D341Med (cell line): ENCODE measurements around the gene ELOVL6.
"Not testable (repeated sequence)": the region's sequence is repeated elsewhere in the genome, so short reads cannot be mapped to it uniquely, and the experiment has no call there.

Source experiments
- DNase-seq: peaks from one replicate; pipeline ENCODE4 v3.0.0; 2012; ENCODE audit warnings: low spot score

ELOVL6 gene

GRCh38 chr4:110124711-110125110 lies 73.7 kb downstream of the ELOVL6 start:
- no peak for DNase-seq

GRCh38 chr4:110122201-110122600 lies 76.2 kb downstream of the ELOVL6 start:
- DNase-seq, result no peak

- no peak for DNase-seq
Measured at GRCh38 chr4:110120506-110120905, 77.9 kb downstream of the ELOVL6 start.

- no peak for DNase-seq
Measured at GRCh38 chr4:110119880-110120279, 78.5 kb downstream of the ELOVL6 start.

GRCh38 chr4:110119337-110119736 lies 79.1 kb downstream of the ELOVL6 start:
- no peak for DNase-seq

- DNase-seq, result no peak
Measured at GRCh38 chr4:110112056-110112455, 86.4 kb downstream of the ELOVL6 start.

- DNase-seq, result no peak
Measured at GRCh38 chr4:110109455-110109854, 89.0 kb downstream of the ELOVL6 start.

- DNase-seq, result no peak
Measured at GRCh38 chr4:110108960-110109359, 89.5 kb downstream of the ELOVL6 start.

GRCh38 chr4:110108422-110108821 lies 90.0 kb downstream of the ELOVL6 start:
- DNase-seq, result no peak

GRCh38 chr4:110107866-110108265 lies 90.5 kb downstream of the ELOVL6 start:
- DNase-seq, result no peak

- DNase-seq, result no peak
Measured at GRCh38 chr4:110106931-110107296, 91.5 kb downstream of the ELOVL6 start.

GRCh38 chr4:110104661-110105060 lies 93.8 kb downstream of the ELOVL6 start:
- DNase-seq, result no peak

- DNase-seq, result no peak
Measured at GRCh38 chr4:110099638-110100037, 98.8 kb downstream of the ELOVL6 start.

GRCh38 chr4:110096405-110096804 lies 102.0 kb downstream of the ELOVL6 start:
- DNase-seq, result no peak

GRCh38 chr4:110092646-110093045 lies 105.8 kb downstream of the ELOVL6 start:
- DNase-seq, result no peak

GRCh38 chr4:110091434-110092140 lies 106.8 kb downstream of the ELOVL6 start:
- no peak for DNase-seq

GRCh38 chr4:110088670-110089069 lies 109.7 kb downstream of the ELOVL6 start:
- DNase-seq, result no peak

GRCh38 chr4:110087070-110087708 lies 111.2 kb downstream of the ELOVL6 start:
- DNase-seq, result no peak

- DNase-seq, result no peak
Measured at GRCh38 chr4:110085131-110085530, 113.3 kb downstream of the ELOVL6 start.

- DNase-seq, result no peak
Measured at GRCh38 chr4:110084154-110084553, 114.3 kb downstream of the ELOVL6 start.

GRCh38 chr4:110078148-110078547 lies 120.3 kb downstream of the ELOVL6 start:
- not testable (repeated sequence) for DNase-seq

- DNase-seq, result not testable (repeated sequence)
Measured at GRCh38 chr4:110076828-110077227, 121.6 kb downstream of the ELOVL6 start.

GRCh38 chr4:110075891-110076290 lies 122.5 kb downstream of the ELOVL6 start:
- no peak for DNase-seq
